ENCODE measurements around the gene PSMD13. TPM values are rescaled to one million over a fixed set of nuclear protein-coding genes. Genes with fewer than 3 reads are reported as not detected.

Gene PSMD13
- total RNA-seq, 1 donor from 2014 or later = 102 TPM

- FAIRE-seq (no peak), DNase-seq (ENCODE audit: low spot score in 2 of 2) (no peak)
These were observed 32.5 kb downstream of the PSMD13 start for GRCh38 chr11:269146-269890.

- no peak for DNase-seq (ENCODE audit: low spot score in 2 of 2)
- no peak for FAIRE-seq
These were observed 33.9 kb downstream of the PSMD13 start for GRCh38 chr11:270451-271318.

GRCh38 chr11:271319-271715 lies 34.5 kb downstream of the PSMD13 start:
- FAIRE-seq = no peak

GRCh38 chr11:272195-272930 lies 35.6 kb downstream of the PSMD13 start:
- DNase-seq (ENCODE audit: low spot score in 2 of 2) (no peak), FAIRE-seq (no peak)

More at GRCh38 chr11:271319-271715, 34.5 kb downstream of the PSMD13 start:
- DNase-seq (ENCODE audit: low spot score in 2 of 2) = no peak

- no peak for FAIRE-seq
- no peak for DNase-seq (ENCODE audit: low spot score in 2 of 2)
These were observed 36.1 kb downstream of the PSMD13 start for GRCh38 chr11:272931-273198.

GRCh38 chr11:276219-276618 lies 39.4 kb downstream of the PSMD13 start:
- FAIRE-seq = no peak
- no peak for DNase-seq (ENCODE audit: low spot score in 2 of 2)

- DNase-seq (ENCODE audit: low spot score in 2 of 2) (peak in 1 of 2 donors; percentile 13), FAIRE-seq (no peak)
These were observed 41.5 kb downstream of the PSMD13 start, which contains the start of gene NLRP6 for GRCh38 chr11:278001-278951. Gene NLRP6 (plus strand): TSS chr11:278407. CDS start chr11:278570, 163 bp downstream.

- no peak for FAIRE-seq
- DNase-seq (ENCODE audit: low spot score in 2 of 2) = peak in 1 of 2 donors; percentile 52
These were observed 42.5 kb downstream of the PSMD13 start for GRCh38 chr11:279040-279965.

GRCh38 chr11:279966-280705 lies 43.4 kb downstream of the PSMD13 start:
- DNase-seq (ENCODE audit: low spot score in 2 of 2) = peak in 1 of 2 donors; percentile 27
- no peak for FAIRE-seq

- DNase-seq (ENCODE audit: low spot score in 2 of 2) (no peak), FAIRE-seq (no peak)
These were observed 44.1 kb downstream of the PSMD13 start for GRCh38 chr11:280706-281485.

GRCh38 chr11:281486-282161 lies 44.8 kb downstream of the PSMD13 start:
- no peak for FAIRE-seq
- no peak for DNase-seq (ENCODE audit: low spot score in 2 of 2)

GRCh38 chr11:282171-282570 lies 45.4 kb downstream of the PSMD13 start:
- FAIRE-seq (no peak), DNase-seq (ENCODE audit: low spot score in 2 of 2) (no peak)

- no peak for DNase-seq (ENCODE audit: low spot score in 2 of 2)
- no peak for FAIRE-seq
These were observed 46.0 kb downstream of the PSMD13 start for GRCh38 chr11:282630-283360.

GRCh38 chr11:283405-284104 lies 46.8 kb downstream of the PSMD13 start:
- FAIRE-seq = no peak
- DNase-seq (ENCODE audit: low spot score in 2 of 2) = no peak
